OCI-LY3 (cell line): ENCODE results near the gene CD96.

Source experiments
- H2AFZ ChIP-seq: fragments of 200-600, 300-600 bp; shearing (Covaris generic); 2 replicates; pipeline ENCODE4 v1.6.0; 2014; ENCODE audit warnings: antibody characterized with exemption, low read depth, low read length
- H3K27ac ChIP-seq: fragments of 200-600, 300-600 bp; sonication (generic); 2 replicates; pipeline ENCODE4 v1.5.1; 2014; ENCODE audit warnings: mild to moderate bottlenecking, low read length, moderate library complexity, mixed read lengths
- H3K27me3 ChIP-seq: fragments of 200-600, 300-600 bp; sonication (generic); 2 replicates; pipeline ENCODE4 v1.6.1; 2014; ENCODE audit warnings: low read depth, low read length, mixed read lengths
- H3K36me3 ChIP-seq: fragments of 200-600, 300-600 bp; sonication (generic); replicated peaks from 2 replicates; pipeline ENCODE3; 2014; ENCODE audit warnings: low read depth, low read length, mixed read lengths
- H3K4me1 ChIP-seq: fragments of 300-600, 200-600 bp; sonication (generic); 2 replicates; pipeline ENCODE4 v1.6.1; 2014; ENCODE audit warnings: low read length, mixed read lengths
- H3K4me2 ChIP-seq: fragments of 200-600, 300-600 bp; sonication (generic); 2 replicates; pipeline ENCODE4 v1.6.1; 2014; ENCODE audit warnings: low read length, mixed read lengths
- H3K4me3 ChIP-seq: fragments of 300-600, 200-600 bp; sonication (generic); 2 replicates; pipeline ENCODE4 v1.5.1; 2014; ENCODE audit warnings: antibody characterized with exemption, mild to moderate bottlenecking, low read length, moderate library complexity
- H3K79me2 ChIP-seq: fragments of 300-600, 200-600 bp; shearing (Covaris generic); 2 replicates; pipeline ENCODE4 v1.6.1; 2014; ENCODE audit warnings: mild to moderate bottlenecking, low read length, mixed read lengths
- H3K9ac ChIP-seq: fragments of 300-600, 200-600 bp; shearing (Covaris generic); 2 replicates; pipeline ENCODE4 v1.6.0; 2014; ENCODE audit warnings: mild to moderate bottlenecking, low read length, moderate library complexity
- H3K9me3 ChIP-seq: fragments of 200-600, 300-600 bp; shearing (Covaris generic); 2 replicates; pipeline ENCODE4 v1.6.1; 2014; ENCODE audit warnings: low read length, mixed read lengths; ENCODE audit not compliant: insufficient read depth
- H4K20me1 ChIP-seq: fragments of 200-600, 300-600 bp; sonication (generic); 2 replicates; pipeline ENCODE4 v1.6.1; 2016; ENCODE audit warnings: low read length, mixed read lengths; ENCODE audit not compliant: insufficient read depth
- CTCF ChIP-seq: fragments of 200-600, 300-600 bp; sonication (generic); IDR thresholded peaks from 2 replicates; pipeline ENCODE4 v1.5.1; 2014; ENCODE audit warnings: antibody characterized with exemption, low read length, low read depth
- EZH2phosphoT487 ChIP-seq: fragments of 200-600 bp; shearing (Covaris generic); IDR thresholded peaks from 2 replicates; pipeline ENCODE4 v1.6.1; 2018; ENCODE audit warnings: antibody characterized with exemption, mixed run types, low read depth

The CD96 gene

GRCh38 chr3:111571282-111571681 is 29.3 kb downstream of the CD96 start:
- H3K4me1 ChIP-seq: no peaks in the 10 kb centered on the region
- no peaks in the 10 kb centered on the region for H3K27me3 ChIP-seq
- no peaks in the 10 kb centered on the region for H3K9me3 ChIP-seq
- no peak overlapping the region for H3K4me3 ChIP-seq
- H4K20me1 ChIP-seq: no peaks in the 10 kb centered on the region
- no peak overlapping the region for H2AFZ ChIP-seq
- no peak for TF ChIP-seq CTCF
- H3K27ac ChIP-seq: no peak overlapping the region
- H3K79me2 ChIP-seq: no peaks in the 10 kb centered on the region
- H3K36me3 ChIP-seq: no peaks in the 10 kb centered on the region
- no peak overlapping the region for H3K4me2 ChIP-seq
- no peak overlapping the region for H3K9ac ChIP-seq

GRCh38 chr3:111571907-111572460 is 30.0 kb downstream of the CD96 start:
- Histone ChIP-seq H3K4me1 (no peaks in the 10 kb centered on the region), H3K27me3 (no peaks in the 10 kb centered on the region), H3K9ac (no peak overlapping the region), H3K36me3 (no peaks in the 10 kb centered on the region), H3K4me3 (no peak overlapping the region), H3K27ac (no peak overlapping the region), H4K20me1 (no peaks in the 10 kb centered on the region), H3K4me2 (no peak overlapping the region), H2AFZ (no peak overlapping the region), H3K79me2 (no peaks in the 10 kb centered on the region), H3K9me3 (no peaks in the 10 kb centered on the region)
- TF ChIP-seq EZH2phosphoT487: no peak
- no peak for TF ChIP-seq CTCF

GRCh38 chr3:111577113-111577512 is 35.1 kb downstream of the CD96 start:
- H2AFZ ChIP-seq: no peak overlapping the region
- H3K9me3 ChIP-seq: no peaks in the 10 kb centered on the region
- no peak overlapping the region for H3K27ac ChIP-seq
- no peaks in the 10 kb centered on the region for H3K27me3 ChIP-seq
- H3K36me3 ChIP-seq: no peaks in the 10 kb centered on the region
- TF ChIP-seq EZH2phosphoT487: no peak
- H3K9ac ChIP-seq: no peak overlapping the region
- H4K20me1 ChIP-seq: no peaks in the 10 kb centered on the region
- no peak overlapping the region for H3K4me3 ChIP-seq
- H3K4me1 ChIP-seq: peaks cover 17% of the 10 kb centered on the region
- H3K79me2 ChIP-seq: no peaks in the 10 kb centered on the region
- H3K4me2 ChIP-seq: no peak overlapping the region

- no peak overlapping the region for H3K4me3 ChIP-seq
Observed at GRCh38 chr3:111577798-111578685, 36.0 kb downstream of the CD96 start.

More at GRCh38 chr3:111577798-111578685, 36.0 kb downstream of the CD96 start:
- no peaks in the 10 kb centered on the region for H3K9me3 ChIP-seq
- H3K4me2 ChIP-seq: no peak overlapping the region
- no peaks in the 10 kb centered on the region for H3K27me3 ChIP-seq
- TF ChIP-seq CTCF (peak; percentile 81), EZH2phosphoT487 (no peak)
- no peak overlapping the region for H3K9ac ChIP-seq
- no peaks in the 10 kb centered on the region for H3K36me3 ChIP-seq
- no peaks in the 10 kb centered on the region for H3K79me2 ChIP-seq
- no peak overlapping the region for H2AFZ ChIP-seq
- no peak overlapping the region for H3K27ac ChIP-seq
- H3K4me1 ChIP-seq: peaks cover 17% of the 10 kb centered on the region
- no peaks in the 10 kb centered on the region for H4K20me1 ChIP-seq
